GM12873 (cell line): ENCODE results near the gene TAS1R3.

ENCODE experiments used
- CTCF ChIP-seq: IDR thresholded peaks from 2 replicates; pipeline ENCODE4 v1.5.1; 2012; ENCODE audit warnings: low read depth, mild to moderate bottlenecking, moderate library complexity, low read length, control low read depth; ENCODE audit not compliant: insufficient read depth; ENCODE audit errors: missing control alignments

Gene TAS1R3

DNA sequence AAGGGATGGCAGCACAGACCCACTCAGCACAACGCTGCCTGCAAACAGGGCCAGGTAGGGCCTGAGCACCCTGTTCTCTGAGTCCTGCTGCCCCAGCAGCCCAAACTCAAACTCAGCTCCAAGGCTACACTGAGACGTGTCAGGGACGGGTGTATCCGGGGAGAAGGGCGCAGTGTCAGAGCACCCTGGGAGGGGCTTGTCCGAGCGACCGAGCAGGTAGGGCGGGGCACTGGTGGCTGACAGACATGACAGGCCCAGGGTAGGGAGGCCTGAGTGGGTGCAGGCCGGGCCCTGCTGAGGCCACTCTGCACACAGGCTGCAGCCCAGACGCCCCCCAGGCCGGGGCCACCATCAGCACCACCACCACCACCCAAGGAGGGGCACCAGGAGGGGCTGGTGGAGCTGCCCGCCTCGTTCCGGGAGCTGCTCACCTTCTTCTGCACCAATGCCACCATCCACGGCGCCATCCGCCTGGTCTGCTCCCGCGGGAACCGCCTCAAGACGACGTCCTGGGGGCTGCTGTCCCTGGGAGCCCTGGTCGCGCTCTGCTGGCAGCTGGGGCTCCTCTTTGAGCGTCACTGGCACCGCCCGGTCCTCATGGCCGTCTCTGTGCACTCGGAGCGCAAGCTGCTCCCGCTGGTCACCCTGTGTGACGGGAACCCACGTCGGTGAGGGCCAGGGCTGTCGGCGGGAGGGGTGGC lies 45.3 kb upstream of the TAS1R3 start:
- no peak for TF ChIP-seq CTCF

DNA sequence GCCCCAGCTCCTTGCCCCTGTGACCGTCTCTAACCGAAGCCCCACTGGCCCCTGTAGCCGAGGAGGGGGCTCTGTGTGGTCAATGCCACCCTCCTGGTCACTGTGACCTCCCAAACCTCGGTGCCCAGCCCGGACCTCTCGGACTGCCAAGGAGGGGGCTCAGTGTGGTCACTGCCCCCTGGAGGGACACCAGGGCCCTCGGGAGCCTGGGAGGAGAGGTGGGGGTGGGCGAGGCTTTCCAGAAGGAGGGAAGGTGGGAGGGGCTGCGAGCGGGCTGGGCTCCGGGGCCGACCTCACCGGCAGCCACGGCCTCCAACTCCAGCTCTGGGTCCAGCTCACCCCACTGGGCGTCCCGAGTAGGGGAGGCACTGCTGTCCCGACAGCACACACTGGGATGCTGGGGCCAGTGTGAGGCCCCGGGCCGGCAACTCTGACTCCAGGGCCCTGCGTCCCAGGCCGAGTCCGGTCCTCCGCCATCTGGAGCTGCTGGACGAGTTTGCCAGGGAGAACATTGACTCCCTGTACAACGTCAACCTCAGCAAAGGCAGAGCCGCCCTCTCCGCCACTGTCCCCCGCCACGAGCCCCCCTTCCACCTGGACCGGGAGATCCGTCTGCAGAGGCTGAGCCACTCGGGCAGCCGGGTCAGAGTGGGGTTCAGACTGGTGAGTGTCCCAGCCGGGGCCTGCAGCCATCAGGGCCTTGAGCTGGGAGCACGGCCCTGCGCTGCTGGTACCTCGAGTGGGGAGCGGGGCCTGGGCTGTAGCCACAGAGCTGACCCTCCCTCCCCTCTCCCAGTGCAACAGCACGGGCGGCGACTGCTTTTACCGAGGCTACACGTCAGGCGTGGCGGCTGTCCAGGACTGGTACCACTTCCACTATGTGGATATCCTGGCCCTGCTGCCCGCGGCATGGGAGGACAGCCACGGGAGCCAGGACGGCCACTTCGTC lies 44.5 kb upstream of the TAS1R3 start:
- TF ChIP-seq CTCF = no peak

GRCh38 chr1:1287288-1288110 lies 43.6 kb upstream of the TAS1R3 start:
- no peak for TF ChIP-seq CTCF

GRCh38 chr1:1290238-1290731 lies 40.8 kb upstream of the TAS1R3 start:
- peak; percentile 64 for TF ChIP-seq CTCF

- TF ChIP-seq CTCF = no peak
These were observed 40.0 kb upstream of the TAS1R3 start for GRCh38 chr1:1291023-1291528.

GRCh38 chr1:1291548-1292441 lies 39.3 kb upstream of the TAS1R3 start:
- peak; percentile 68 for TF ChIP-seq CTCF
